Mucosa of descending colon (tissue), 3 donors: Measurements from ENCODE around the gene PDIK1L. TPM values are rescaled to one million over a fixed set of nuclear protein-coding genes. Genes with fewer than 3 reads are reported as not detected.

Experiments
- ATAC-seq: fragments of 200-7000 bp; cut with Tn5 transposase; one replicate; pipeline ENCODE4 v1.9.1; 2020; ENCODE audit warnings: mild to moderate bottlenecking, moderate library complexity
- DNase-seq, 3 donors: peaks; one replicate each; pipeline ENCODE4 v3.0.0-alpha.2; 2020
- H3K36me3 ChIP-seq: fragments of 200-600 bp; one replicate; pipeline ENCODE4 v1.8.0; 2021; ENCODE audit warnings: low read depth, mild to moderate bottlenecking
- H3K4me1 ChIP-seq: fragments of 200-600 bp; one replicate; pipeline ENCODE4 v1.8.0; 2021; ENCODE audit warnings: low read depth, mild to moderate bottlenecking
- H3K4me3 ChIP-seq: fragments of 200-600 bp; one replicate; pipeline ENCODE4 v1.8.0; 2021; ENCODE audit warnings: mild to moderate bottlenecking
- H3K9me3 ChIP-seq: fragments of 200-600 bp; one replicate; pipeline ENCODE4 v1.8.0; 2021; ENCODE audit warnings: mild to moderate bottlenecking
- intact Hi-C, 2 donors: fragments of 100-400 bp; cut with DNase I in 1 of 2; cut with micrococcal nuclease in 1 of 2; formaldehyde crosslinking; loops; one replicate each; pipeline versions ENCODE4 v1.11.0 to v1.11.1; 2022; cut with DNase I, micrococcal nuclease
- total RNA-seq, 3 donors: library from RNA; stranded (reverse); fragmentation: NEBNext Ultra II Directional in 2 of 3; extraction: Animal tissue kit (Norgen Biotek cat#: 25700) in 2 of 3; gene quantifications; one replicate each; pipeline versions ENCODE4 v1.2.1 to v1.2.4, GENCODE V29; 2021 to 2023
- TF ChIP-seq, protein P1 (sequence below): fragments of 200-600 bp; IDR thresholded peaks from one replicate; pipeline ENCODE4 v1.8.0; 2022; ENCODE audit warnings: antibody characterized with exemption, mild to moderate bottlenecking
- donor health status: DM: no; HTN: no; CAD: no; lungs with moderate emphysema.
- donor health status: DM: no; HTN: no; CAD: no.
- donor health status: DM: no; HTN: yes; CAD: no.

The PDIK1L gene
- total RNA-seq, 3 donors from 2014 or later: 12.9 to 17.0 (median 15.0) TPM

GRCh38 chr1:26109229-26110164 is 2.1 kb upstream of the PDIK1L start:
- Histone ChIP-seq H3K4me1 (peaks cover 26% of the 10 kb centered on the region), H3K36me3 (peaks cover 4% of the 10 kb centered on the region), H3K4me3 (no peak overlapping the region), H3K9me3 (no peaks in the 10 kb centered on the region)
- intact Hi-C loops: loop anchor here in 1 of 2 donors (5.0 kb wide), 1 partner anchor 38 kb away; no protein-coding TSS in a partner anchor
- DNase-seq (no peak), ATAC-seq (no peak)
- TF ChIP-seq, protein P1, sequence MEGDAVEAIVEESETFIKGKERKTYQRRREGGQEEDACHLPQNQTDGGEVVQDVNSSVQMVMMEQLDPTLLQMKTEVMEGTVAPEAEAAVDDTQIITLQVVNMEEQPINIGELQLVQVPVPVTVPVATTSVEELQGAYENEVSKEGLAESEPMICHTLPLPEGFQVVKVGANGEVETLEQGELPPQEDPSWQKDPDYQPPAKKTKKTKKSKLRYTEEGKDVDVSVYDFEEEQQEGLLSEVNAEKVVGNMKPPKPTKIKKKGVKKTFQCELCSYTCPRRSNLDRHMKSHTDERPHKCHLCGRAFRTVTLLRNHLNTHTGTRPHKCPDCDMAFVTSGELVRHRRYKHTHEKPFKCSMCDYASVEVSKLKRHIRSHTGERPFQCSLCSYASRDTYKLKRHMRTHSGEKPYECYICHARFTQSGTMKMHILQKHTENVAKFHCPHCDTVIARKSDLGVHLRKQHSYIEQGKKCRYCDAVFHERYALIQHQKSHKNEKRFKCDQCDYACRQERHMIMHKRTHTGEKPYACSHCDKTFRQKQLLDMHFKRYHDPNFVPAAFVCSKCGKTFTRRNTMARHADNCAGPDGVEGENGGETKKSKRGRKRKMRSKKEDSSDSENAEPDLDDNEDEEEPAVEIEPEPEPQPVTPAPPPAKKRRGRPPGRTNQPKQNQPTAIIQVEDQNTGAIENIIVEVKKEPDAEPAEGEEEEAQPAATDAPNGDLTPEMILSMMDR: no peak

DNA sequence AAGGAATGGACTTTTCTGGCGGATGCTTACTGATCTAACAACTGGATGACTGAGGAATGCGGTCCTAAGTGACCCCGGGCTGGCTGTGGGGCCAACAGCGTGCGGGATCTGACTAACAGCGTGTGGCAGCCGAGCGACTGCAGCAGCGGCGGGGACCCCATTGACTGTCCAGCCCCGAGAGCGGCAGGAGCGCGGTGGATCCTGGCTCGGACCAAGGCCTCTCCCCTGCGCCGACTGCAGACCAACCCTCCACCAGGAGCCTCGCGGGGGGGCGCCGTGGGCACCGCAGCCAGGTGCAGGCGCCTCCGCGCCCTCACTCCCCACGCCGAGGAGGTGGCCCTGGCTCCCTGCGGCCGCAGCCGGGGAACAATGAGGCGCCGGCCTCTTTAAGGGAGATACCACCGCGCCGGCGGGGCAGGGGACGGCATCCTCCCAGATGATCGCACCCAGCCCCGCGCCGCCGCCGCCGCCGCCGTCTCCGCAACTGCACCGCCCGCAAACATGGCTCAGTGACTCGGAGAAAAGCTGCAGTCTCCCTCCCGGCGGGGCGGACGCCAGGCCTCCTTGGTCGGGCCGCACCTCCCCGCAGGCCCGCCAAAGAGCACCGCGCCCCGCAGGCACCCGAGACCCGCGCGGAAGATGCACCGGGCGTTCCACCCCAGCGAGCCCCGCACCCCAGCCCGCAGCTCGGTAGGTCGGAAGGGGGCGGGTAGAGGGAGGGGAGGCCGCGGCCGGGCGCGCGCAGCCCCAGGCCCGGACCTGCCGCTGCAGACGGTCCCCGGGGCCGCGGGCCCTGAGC is 694 bp upstream of the PDIK1L start:
- ATAC-seq: peak; percentile 71
- intact Hi-C loops: no loop called here

GRCh38 chr1:26112407-26112775 is 767 bp downstream of the PDIK1L start:
- Histone ChIP-seq H3K4me3 (peak overlapping the region; percentile 97), H3K36me3 (peaks cover 4% of the 10 kb centered on the region), H3K4me1 (peaks cover 37% of the 10 kb centered on the region), H3K9me3 (no peaks in the 10 kb centered on the region)
- TF ChIP-seq, protein P1: no peak
- ATAC-seq: peak; percentile 23
- no peak for DNase-seq
- intact Hi-C loops: no loop called here

More for the DNA sequence above, 694 bp upstream of the PDIK1L start:
- Histone ChIP-seq H3K36me3 (peaks cover 4% of the 10 kb centered on the region), H3K9me3 (no peaks in the 10 kb centered on the region), H3K4me1 (peaks cover 32% of the 10 kb centered on the region), H3K4me3 (peak overlapping the region; percentile 97)
- peak; percentile 90 to 92 (median 91) for DNase-seq
- TF ChIP-seq, protein P1: no peak

GRCh38 chr1:26114165-26114927 is 2.7 kb downstream of the PDIK1L start:
- Histone ChIP-seq H3K4me1 (peaks cover 37% of the 10 kb centered on the region), H3K9me3 (no peaks in the 10 kb centered on the region), H3K4me3 (no peak overlapping the region), H3K36me3 (peaks cover 4% of the 10 kb centered on the region)
- ATAC-seq: no peak
- TF ChIP-seq, protein P1: no peak
- DNase-seq: peak in 1 of 3 donors; percentile 27
- intact Hi-C loops: no loop called here
